A673 (cell line): ENCODE results near the gene SCG3.

ENCODE experiments used
- EZH2 ChIP-seq: fragments of 200-600 bp; sonication (generic); IDR thresholded peaks from 2 replicates; pipeline ENCODE4 v1.6.1; 2017; ENCODE audit warnings: borderline replicate concordance, low read depth, mild to moderate bottlenecking, mixed read lengths, antibody characterized with exemption, low read length; ENCODE audit not compliant: poor library complexity, severe bottlenecking
- TF ChIP-seq, protein P1 (sequence below): fragments of 300-800, 200-600 bp; sonication (generic); conservative IDR thresholded peaks from 2 replicates; pipeline ENCODE4 v1.5.1; 2017; ENCODE audit warnings: low read depth, mild to moderate bottlenecking, antibody characterized with exemption, low read length, moderate library complexity, mixed read lengths

DNA sequence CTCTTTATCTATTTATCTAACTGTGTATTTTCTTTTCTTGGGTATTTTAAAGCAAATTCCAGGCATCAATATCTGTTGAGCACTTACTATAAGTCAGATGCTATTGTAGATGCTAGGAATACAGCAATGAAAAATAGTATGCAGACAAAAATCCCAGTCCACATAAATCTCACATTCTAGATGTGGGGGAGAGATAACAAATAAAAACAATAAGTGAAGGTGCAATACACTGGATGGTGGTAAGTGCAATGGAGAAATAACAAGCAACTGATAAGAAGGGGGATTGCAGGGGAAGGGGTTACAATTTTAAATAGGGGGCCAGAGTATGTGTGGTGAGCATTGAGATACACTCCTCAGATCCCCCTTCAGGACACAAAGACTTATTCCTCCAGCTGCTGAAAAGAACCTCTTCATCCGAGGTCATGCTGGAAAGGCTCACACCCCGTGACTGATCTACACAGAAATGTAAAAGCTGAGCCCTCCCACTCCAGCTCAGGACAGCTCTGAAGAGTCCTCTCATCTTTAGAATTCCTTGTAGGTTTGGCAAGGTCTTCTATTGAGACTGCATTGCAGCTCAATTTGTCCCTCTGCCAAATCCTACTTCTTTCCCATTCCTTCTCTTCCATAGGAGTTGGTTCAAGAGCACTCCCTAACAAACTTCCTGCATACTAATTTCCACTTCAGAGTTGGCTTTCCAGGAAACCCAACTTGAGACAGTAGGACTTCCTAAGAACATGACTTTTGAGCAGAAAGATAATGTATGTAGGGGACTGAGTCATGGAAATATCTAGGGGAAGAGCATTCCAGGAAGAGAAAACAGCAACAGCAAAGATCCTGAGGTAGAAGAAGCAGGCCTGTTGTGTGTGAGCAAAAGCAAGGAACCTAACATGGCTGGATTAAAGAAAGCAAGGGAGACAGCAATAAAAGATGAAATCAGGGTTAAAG is 8.1 kb upstream of the SCG3 start:
- TF ChIP-seq, protein P1, sequence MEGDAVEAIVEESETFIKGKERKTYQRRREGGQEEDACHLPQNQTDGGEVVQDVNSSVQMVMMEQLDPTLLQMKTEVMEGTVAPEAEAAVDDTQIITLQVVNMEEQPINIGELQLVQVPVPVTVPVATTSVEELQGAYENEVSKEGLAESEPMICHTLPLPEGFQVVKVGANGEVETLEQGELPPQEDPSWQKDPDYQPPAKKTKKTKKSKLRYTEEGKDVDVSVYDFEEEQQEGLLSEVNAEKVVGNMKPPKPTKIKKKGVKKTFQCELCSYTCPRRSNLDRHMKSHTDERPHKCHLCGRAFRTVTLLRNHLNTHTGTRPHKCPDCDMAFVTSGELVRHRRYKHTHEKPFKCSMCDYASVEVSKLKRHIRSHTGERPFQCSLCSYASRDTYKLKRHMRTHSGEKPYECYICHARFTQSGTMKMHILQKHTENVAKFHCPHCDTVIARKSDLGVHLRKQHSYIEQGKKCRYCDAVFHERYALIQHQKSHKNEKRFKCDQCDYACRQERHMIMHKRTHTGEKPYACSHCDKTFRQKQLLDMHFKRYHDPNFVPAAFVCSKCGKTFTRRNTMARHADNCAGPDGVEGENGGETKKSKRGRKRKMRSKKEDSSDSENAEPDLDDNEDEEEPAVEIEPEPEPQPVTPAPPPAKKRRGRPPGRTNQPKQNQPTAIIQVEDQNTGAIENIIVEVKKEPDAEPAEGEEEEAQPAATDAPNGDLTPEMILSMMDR = no peak
- TF ChIP-seq EZH2 = no peak
